HUES6 (cell line): ENCODE results near the gene PHF5A.
A peak's percentile ranks its signal among the peaks of the same experiment; 100 is the strongest.

Experiments used
- H3K27ac ChIP-seq: 2 replicates; pipeline ENCODE4 v1.7.0; 2013; ENCODE audit warnings: low read depth, mild to moderate bottlenecking, low read length, inconsistent platforms
- H3K27me3 ChIP-seq: 2 replicates; pipeline ENCODE4 v1.6.1; 2013; ENCODE audit warnings: low read length; ENCODE audit not compliant: control insufficient read depth, insufficient read depth
- H3K36me3 ChIP-seq: 2 replicates; pipeline ENCODE4 v1.6.1; 2013; ENCODE audit warnings: low read length; ENCODE audit not compliant: control insufficient read depth, insufficient read depth
- H3K4me1 ChIP-seq: 2 replicates; pipeline ENCODE4 v1.6.1; 2013; ENCODE audit warnings: low read length; ENCODE audit not compliant: control insufficient read depth, insufficient read depth
- H3K4me3 ChIP-seq: 2 replicates; pipeline ENCODE4 v1.5.1; 2013; ENCODE audit warnings: low read depth, low read length
- H3K9ac ChIP-seq: one replicate; pipeline ENCODE4 v1.6.1; 2013; ENCODE audit warnings: mild to moderate bottlenecking, low read length
- H3K9me3 ChIP-seq: 2 replicates; pipeline ENCODE4 v1.6.1; 2013; ENCODE audit warnings: low read depth, low read length; ENCODE audit not compliant: control insufficient read depth, insufficient read depth

The PHF5A gene

GRCh38 chr22:41468381-41469217 lies at the start of gene PHF5A, which contains the start of gene ACO2:
Gene PHF5A, minus strand, starts transcription at chr22:41468692. Its CDS starts 39 bp downstream, at chr22:41468653.
Gene ACO2, plus strand, starts transcription at chr22:41469117. Its CDS starts 30 bp downstream, at chr22:41469147.
- Histone ChIP-seq H3K4me1 (peaks cover 4% of the 10 kb centered on the region; the same call in 1 of the 2 replicates), H3K27me3 (no peaks in the 10 kb centered on the region), H3K36me3 (peaks cover 42% of the 10 kb centered on the region), H3K9me3 (no peaks in the 10 kb centered on the region), H3K9ac (peak within 1 kb of the TSS; percentile 98), H3K27ac (peak within 1 kb of the TSS; percentile 96), H3K4me3 (peak within 1 kb of the TSS; percentile 94)

GRCh38 chr22:41518048-41518347 lies 49.5 kb upstream of the PHF5A start:
- Histone ChIP-seq H3K27me3 (no peaks in the 10 kb centered on the region), H3K36me3 (peaks cover 53% of the 10 kb centered on the region), H3K27ac (no peak overlapping the region), H3K9ac (no peak overlapping the region), H3K4me1 (peaks cover 6% of the 10 kb centered on the region), H3K9me3 (no peaks in the 10 kb centered on the region), H3K4me3 (no peak overlapping the region)

GRCh38 chr22:41517172-41518047 lies 48.9 kb upstream of the PHF5A start:
- H3K9ac ChIP-seq, result no peak overlapping the region

GRCh38 chr22:41516462-41516861 lies 48.0 kb upstream of the PHF5A start:
- H3K27ac ChIP-seq, result no peak overlapping the region
- H3K9me3 ChIP-seq, result no peaks in the 10 kb centered on the region
- no peak overlapping the region for H3K4me3 ChIP-seq
- H3K9ac ChIP-seq, result no peak overlapping the region
- peaks cover 54% of the 10 kb centered on the region for H3K36me3 ChIP-seq
- H3K27me3 ChIP-seq, result no peaks in the 10 kb centered on the region
- peaks cover 17% of the 10 kb centered on the region for H3K4me1 ChIP-seq

More at GRCh38 chr22:41517172-41518047, 48.9 kb upstream of the PHF5A start:
- Histone ChIP-seq H3K27me3 (no peaks in the 10 kb centered on the region), H3K4me1 (peaks cover 12% of the 10 kb centered on the region), H3K9me3 (no peaks in the 10 kb centered on the region), H3K36me3 (peaks cover 51% of the 10 kb centered on the region), H3K4me3 (no peak overlapping the region), H3K27ac (no peak overlapping the region)

GRCh38 chr22:41513391-41513790 lies 44.9 kb upstream of the PHF5A start:
- H3K27me3 ChIP-seq, result no peaks in the 10 kb centered on the region
- H3K4me1 ChIP-seq, result peaks cover 17% of the 10 kb centered on the region
- H3K36me3 ChIP-seq, result peaks cover 54% of the 10 kb centered on the region
- peak overlapping the region; percentile 36 for H3K9ac ChIP-seq
- 0 out of 2 replicates have a peak overlapping the region, but pooled peaks have one; percentile 28 for H3K4me3 ChIP-seq
- peak overlapping the region; percentile 70 for H3K27ac ChIP-seq
- H3K9me3 ChIP-seq, result no peaks in the 10 kb centered on the region

- H3K9me3 ChIP-seq, result no peaks in the 10 kb centered on the region
- H3K36me3 ChIP-seq, result peaks cover 57% of the 10 kb centered on the region
- H3K4me1 ChIP-seq, result peaks cover 17% of the 10 kb centered on the region
- H3K4me3 ChIP-seq, result peak overlapping the region; percentile 28
- peak overlapping the region; percentile 70 for H3K27ac ChIP-seq
- no peaks in the 10 kb centered on the region for H3K27me3 ChIP-seq
- H3K9ac ChIP-seq, result peak overlapping the region; percentile 36
Observed at GRCh38 chr22:41512421-41513194, 44.1 kb upstream of the PHF5A start.

GRCh38 chr22:41511521-41511968 lies 43.1 kb upstream of the PHF5A start:
- Histone ChIP-seq H3K27ac (no peak overlapping the region), H3K4me3 (no peak overlapping the region), H3K9me3 (no peaks in the 10 kb centered on the region), H3K36me3 (peaks cover 60% of the 10 kb centered on the region), H3K27me3 (no peaks in the 10 kb centered on the region), H3K9ac (no peak overlapping the region), H3K4me1 (peaks cover 17% of the 10 kb centered on the region)

GRCh38 chr22:41508770-41509170 lies 40.3 kb upstream of the PHF5A start:
- H3K36me3 ChIP-seq, result peaks cover 34% of the 10 kb centered on the region
- 0 out of 2 replicates have a peak overlapping the region, but pooled peaks have one; percentile 26 for H3K27ac ChIP-seq
- H3K4me3 ChIP-seq, result no peak overlapping the region
- H3K9ac ChIP-seq, result no peak overlapping the region
- no peaks in the 10 kb centered on the region for H3K27me3 ChIP-seq
- H3K4me1 ChIP-seq, result peaks cover 17% of the 10 kb centered on the region
- no peaks in the 10 kb centered on the region for H3K9me3 ChIP-seq

GRCh38 chr22:41507330-41508063 lies 39.0 kb upstream of the PHF5A start:
- no peaks in the 10 kb centered on the region for H3K9me3 ChIP-seq
- H3K4me1 ChIP-seq, result peaks cover 6% of the 10 kb centered on the region
- H3K27me3 ChIP-seq, result no peaks in the 10 kb centered on the region
- H3K9ac ChIP-seq, result no peak overlapping the region
- peaks cover 29% of the 10 kb centered on the region for H3K36me3 ChIP-seq
- H3K4me3 ChIP-seq, result no peak overlapping the region
- H3K27ac ChIP-seq, result no peak overlapping the region
